Nephron (organoid): ENCODE results near the gene ELL.

ENCODE experiments used
- H3K27ac Mint-ChIP-seq, 3 experiments: 2 replicates each; pipeline ENCODE4 v1.8.0; 2020; ENCODE audit warnings: mixed read lengths in 3 of 3, mild to moderate bottlenecking in 2 of 3, moderate library complexity in 1 of 3
- H3K27me3 Mint-ChIP-seq: 2 replicates; pipeline ENCODE4 v1.8.0; 2021; ENCODE audit warnings: low read depth, mild to moderate bottlenecking, moderate library complexity, mixed read lengths
- H3K36me3 Mint-ChIP-seq: 2 replicates; pipeline ENCODE4 v1.8.0; 2020; ENCODE audit warnings: low read depth, mixed read lengths
- H3K4me1 Mint-ChIP-seq: 2 replicates; pipeline ENCODE4 v1.8.0; 2020; ENCODE audit warnings: mixed read lengths
- H3K4me3 Mint-ChIP-seq, 3 experiments: 2 replicates each; pipeline ENCODE4 v1.8.0; 2020; ENCODE audit warnings: mild to moderate bottlenecking in 3 of 3, mixed read lengths in 3 of 3, moderate library complexity in 2 of 3
- H3K9me3 Mint-ChIP-seq: 2 replicates; pipeline ENCODE4 v1.8.0; 2020; ENCODE audit warnings: mixed read lengths
- CTCF ChIP-seq, 3 experiments: fragments of 200-600 bp; sonication (generic); IDR thresholded peaks; one replicate each; pipeline ENCODE4 v1.5.0; 2021; ENCODE audit warnings: antibody characterized with exemption in 3 of 3; ENCODE audit not compliant: unreplicated experiment in 3 of 3

The ELL gene

GRCh38 chr19:18431351-18432197 lies 90.3 kb downstream of the ELL start:
- H3K36me3 Mint-ChIP-seq = no peaks in the 10 kb centered on the region
- no peaks in the 10 kb centered on the region for H3K9me3 Mint-ChIP-seq
- no peak for TF ChIP-seq CTCF (IDR thresholded peaks at IDR 0.05; ENCODE audit: unreplicated experiment in 3 of 3)

GRCh38 chr19:18430417-18431144 lies 91.3 kb downstream of the ELL start:
- H3K4me3 Mint-ChIP-seq = peak overlapping the region; percentile 57 to 73 (median 66)
- no peaks in the 10 kb centered on the region for H3K36me3 Mint-ChIP-seq
- H3K27me3 Mint-ChIP-seq = no peaks in the 10 kb centered on the region
- H3K9me3 Mint-ChIP-seq = no peaks in the 10 kb centered on the region
- TF ChIP-seq CTCF (IDR thresholded peaks at IDR 0.05; ENCODE audit: unreplicated experiment in 3 of 3) = no peak
- peaks cover 25% of the 10 kb centered on the region for H3K4me1 Mint-ChIP-seq
- H3K27ac Mint-ChIP-seq = peak overlapping the region in 2 of 3 experiments; percentile 63 to 68

More at GRCh38 chr19:18431351-18432197, 90.3 kb downstream of the ELL start:
- Mint-ChIP-seq H3K27me3 (no peaks in the 10 kb centered on the region), H3K4me3 (peak overlapping the region in 2 of 3 experiments; percentile 71), H3K27ac (peak overlapping the region; percentile 72 to 77 (median 76)), H3K4me1 (peaks cover 25% of the 10 kb centered on the region)

- no peak for TF ChIP-seq CTCF (IDR thresholded peaks at IDR 0.05; ENCODE audit: unreplicated experiment in 3 of 3)
- peaks cover 29% of the 10 kb centered on the region for H3K4me1 Mint-ChIP-seq
- no peaks in the 10 kb centered on the region for H3K9me3 Mint-ChIP-seq
- no peaks in the 10 kb centered on the region for H3K36me3 Mint-ChIP-seq
- H3K27me3 Mint-ChIP-seq = no peaks in the 10 kb centered on the region
- H3K27ac Mint-ChIP-seq = peak overlapping the region in 2 of 3 experiments; percentile 63 to 68
- H3K4me3 Mint-ChIP-seq = peak overlapping the region in 2 of 3 experiments; percentile 8 to 36
Observed at GRCh38 chr19:18429717-18430416, 92.0 kb downstream of the ELL start.

- H3K4me3 Mint-ChIP-seq = peak overlapping the region in 2 of 3 experiments; percentile 26 to 50
- H3K9me3 Mint-ChIP-seq = no peaks in the 10 kb centered on the region
- H3K27me3 Mint-ChIP-seq = no peaks in the 10 kb centered on the region
- no peaks in the 10 kb centered on the region for H3K36me3 Mint-ChIP-seq
- H3K4me1 Mint-ChIP-seq = peaks cover 24% of the 10 kb centered on the region
- no peak for TF ChIP-seq CTCF (IDR thresholded peaks at IDR 0.05; ENCODE audit: unreplicated experiment in 3 of 3)
- peak overlapping the region in 1 of 3 experiments; percentile 69 for H3K27ac Mint-ChIP-seq
Observed at GRCh38 chr19:18428787-18429674, 92.8 kb downstream of the ELL start.

GRCh38 chr19:18428173-18428786 lies 93.6 kb downstream of the ELL start:
- Mint-ChIP-seq H3K36me3 (no peaks in the 10 kb centered on the region), H3K4me3 (peak overlapping the region in 1 of 3 experiments; percentile 26), H3K9me3 (no peaks in the 10 kb centered on the region), H3K4me1 (peaks cover 28% of the 10 kb centered on the region), H3K27ac (peak overlapping the region in 2 of 3 experiments; percentile 52 to 69), H3K27me3 (no peaks in the 10 kb centered on the region)
- TF ChIP-seq CTCF (IDR thresholded peaks at IDR 0.05; ENCODE audit: unreplicated experiment in 3 of 3) = no peak
